Panc1 (cell line): ENCODE measurements around the gene ACAD8. TPM values are rescaled to one million over a fixed set of nuclear protein-coding genes. Genes with fewer than 3 reads are reported as not detected.

Experiments used
- ATAC-seq: fragments of 200-7000 bp; cut with Tn5 transposase; 2 replicates; pipeline ENCODE4 v1.9.1; 2020; ENCODE audit warnings: mild to moderate bottlenecking, moderate library complexity
- BruUV-seq: library from RNA; stranded (reverse); fragments of 400-500 nt; replicated peaks from 2 replicates; lab custom pipeline; 2021; lab: Mats Ljungman, UMichigan
- CTCF ChIA-PET: fragments of 300-600 bp; sonication (Branson Sonifier 250); formaldehyde crosslinking; loops from one replicate; lab custom pipeline; 2022; ENCODE audit warnings: antibody characterized with exemption; lab: Charles Lee
- POLR2A ChIA-PET: fragments of 300-600 bp; sonication (Branson Sonifier 250); formaldehyde crosslinking; loops from one replicate; lab custom pipeline; 2022; ENCODE audit warnings: antibody characterized with exemption; lab: Charles Lee
- DNase-seq: peaks from one replicate; pipeline ENCODE4 v3.0.0-alpha.2; 2010; ENCODE audit warnings: low read depth, low spot score
- H3K27ac ChIP-seq: 2 replicates; pipeline ENCODE4 v1.5.1; 2011; ENCODE audit warnings: mild to moderate bottlenecking, low read length, inconsistent platforms
- H3K27me3 ChIP-seq: fragments of 200-500 bp; sonication (Bioruptor generic); 2 replicates; pipeline ENCODE4 v1.6.0; 2014; ENCODE audit warnings: low read length, inconsistent platforms; ENCODE audit not compliant: control insufficient read depth, insufficient read depth
- H3K36me3 ChIP-seq: fragments of 200-500 bp; sonication (Bioruptor generic); 2 replicates; pipeline ENCODE4 v1.5.1; 2014; ENCODE audit warnings: inconsistent platforms, mild to moderate bottlenecking, low read length, moderate library complexity; ENCODE audit not compliant: control insufficient read depth, insufficient read depth
- H3K4me1 ChIP-seq: 2 replicates; pipeline ENCODE4 v1.5.1; 2011; ENCODE audit warnings: inconsistent platforms, mild to moderate bottlenecking, low read length, moderate library complexity; ENCODE audit not compliant: control insufficient read depth, insufficient read depth
- H3K4me3 ChIP-seq, 2 experiments: 2 replicates each; pipeline ENCODE4 v1.5.1; 2011 to 2012; ENCODE audit warnings: low read depth in 2 of 2, low read length in 2 of 2, mild to moderate bottlenecking in 2 of 2, inconsistent platforms in 1 of 2, moderate library complexity in 1 of 2
- H3K9me3 ChIP-seq: fragments of 200-500 bp; sonication (Bioruptor generic); 2 replicates; pipeline ENCODE4 v1.5.1; 2014; ENCODE audit warnings: low read depth, mild to moderate bottlenecking, inconsistent platforms, low read length, moderate library complexity; ENCODE audit not compliant: control insufficient read depth, insufficient read depth
- CTCF ChIP-seq: fragments of 450-650 bp; IDR thresholded peaks from 2 replicates; pipeline ENCODE4 v1.5.1; 2017; ENCODE audit warnings: mild to moderate bottlenecking
- POLR2AphosphoS5 ChIP-seq: IDR thresholded peaks from 2 replicates; pipeline ENCODE4 v1.6.1; 2012; ENCODE audit warnings: mild to moderate bottlenecking, low read depth, low read length, moderate library complexity
- REST ChIP-seq, 2 experiments: IDR thresholded peaks; 2 replicates each; pipeline ENCODE4 v1.6.1; 2011 to 2012; ENCODE audit warnings: low read depth in 2 of 2, control low read depth in 1 of 2, low read length in 1 of 2, mild to moderate bottlenecking in 1 of 2, moderate library complexity in 1 of 2; ENCODE audit not compliant: insufficient read depth in 1 of 2
- SIN3A ChIP-seq: IDR thresholded peaks from 2 replicates; pipeline ENCODE4 v1.6.1; 2012; ENCODE audit warnings: low read depth, mild to moderate bottlenecking, low read length, moderate library complexity, borderline replicate concordance; ENCODE audit not compliant: insufficient read depth
- TCF7L2 ChIP-seq: IDR thresholded peaks from 2 replicates; pipeline ENCODE4 v1.6.1; 2011; ENCODE audit warnings: mild to moderate bottlenecking, low read depth, low read length, inconsistent platforms
- in situ Hi-C: cut with HindIII; loops from 2 replicates; pipeline ENCODE4 v1.10.0; 2016; ENCODE audit warnings: low sequenced_read_pairs, low pct_unique_long_range_greater_than_20kb
- intact Hi-C: fragments of 100-400 bp; cut with micrococcal nuclease; formaldehyde crosslinking; loops from one replicate; pipeline ENCODE4 v1.10.0; 2022; ENCODE audit not compliant: unreplicated experiment
- total RNA-seq: library from RNA; stranded (reverse); gene quantifications from one replicate; pipeline ENCODE4 v1.2.1, GENCODE V29; 2021; ENCODE audit not compliant: unreplicated experiment

Gene ACAD8
- total RNA-seq, 1 experiment from 2014 or later, result 28.4 TPM

- ChIA-PET CTCF (no interaction called here), POLR2A (no interaction called here)
- Histone ChIP-seq H3K27me3 (no peaks in the 10 kb centered on the region), H3K36me3 (no peaks in the 10 kb centered on the region; the same call in 1 of the 2 replicates), H3K4me1 (peaks cover 17% of the 10 kb centered on the region), H3K9me3 (no peaks in the 10 kb centered on the region), H3K4me3 (no peak overlapping the region), H3K27ac (no peak overlapping the region)
- no TSS peak for BruUV-seq
- no peak for DNase-seq
- intact Hi-C loops, result no loop called here
- no peak for ATAC-seq
- in situ Hi-C loops, result no loop called here
- TF ChIP-seq POLR2AphosphoS5 (no peak), SIN3A (no peak), CTCF (no peak), REST (IDR thresholded peaks at IDR 0.05; ENCODE audit: insufficient read depth in 1 of 2, low read depth in 2 of 2, low read length in 1 of 2) (no peak), TCF7L2 (no peak)
Observed at GRCh38 chr11:134250675-134251074, 2.7 kb upstream of the ACAD8 start.

GRCh38 chr11:134252346-134253187 lies 801 bp upstream of the ACAD8 start:
- in situ Hi-C loops, result no loop called here
- Histone ChIP-seq H3K27me3 (no peaks in the 10 kb centered on the region), H3K4me3 (peak overlapping the region; percentile 99), H3K27ac (peak overlapping the region; percentile 96), H3K36me3 (no peaks in the 10 kb centered on the region; the same call in 1 of the 2 replicates), H3K4me1 (peaks cover 17% of the 10 kb centered on the region), H3K9me3 (no peaks in the 10 kb centered on the region)
- intact Hi-C loops, result loop anchor here (2.0 kb wide), 1 partner anchor 28 kb away; the partner anchor contains the start of gene VPS26B
- no TSS peak for BruUV-seq
- TF ChIP-seq POLR2AphosphoS5 (no peak), SIN3A (no peak; the same call in 1 of the 2 replicates), CTCF (no peak), REST (IDR thresholded peaks at IDR 0.05; ENCODE audit: insufficient read depth in 1 of 2, low read depth in 2 of 2, low read length in 1 of 2) (no peak), TCF7L2 (no peak)
- peak; percentile 55 for ATAC-seq
- CTCF ChIA-PET, result no interaction called here
- no peak for DNase-seq
- POLR2A ChIA-PET, result no interaction called here
